Spleen (tissue), 11 donors: ENCODE data around the gene SLC6A1. TPM values are rescaled to one million over a fixed set of nuclear protein-coding genes. Genes with fewer than 3 reads are reported as not detected.
A peak's percentile ranks its signal among the peaks of the same experiment; 100 is the strongest.
"Not testable (repeated sequence)": the region's sequence is repeated elsewhere in the genome, so short reads cannot be mapped to it uniquely, and the experiment has no call there.

Experiments used
- DNase-seq: peaks from one replicate; pipeline ENCODE4 v3.0.0-alpha.2; 2020
- H3K27ac ChIP-seq, 8 donors: fragments of 200-600 bp; sonication (generic) in 7 of 8; 1 replicate in 4 of 8; 2 replicates in 4 of 8; pipeline versions ENCODE4 v1.5.0 to v1.8.0; 2016 to 2021; ENCODE audit warnings: inconsistent platforms in 4 of 8, mild to moderate bottlenecking in 4 of 8, moderate library complexity in 1 of 8
- H3K27me3 ChIP-seq, 7 donors: fragments of 200-600 bp; sonication (generic) in 6 of 7; replicated peaks in 1 of 7; 1 replicate in 4 of 7; 2 replicates in 3 of 7; pipeline versions ENCODE4 v1.5.0 to v1.8.0; 2016 to 2021; ENCODE audit warnings: inconsistent platforms in 3 of 7, mild to moderate bottlenecking in 1 of 7
- H3K36me3 ChIP-seq, 6 donors: fragments of 200-600 bp; sonication (generic) in 5 of 6; 1 replicate in 4 of 6; 2 replicates in 2 of 6; pipeline versions ENCODE4 v1.5.0 to v1.8.0; 2016 to 2021; ENCODE audit warnings: inconsistent platforms in 2 of 6
- H3K4me1 ChIP-seq, 6 donors: fragments of 200-600 bp; sonication (generic) in 5 of 6; 1 replicate in 3 of 6; 2 replicates in 3 of 6; pipeline versions ENCODE4 v1.5.0 to v1.8.0; 2016 to 2021; ENCODE audit warnings: inconsistent platforms in 3 of 6
- H3K4me3 ChIP-seq, 8 donors: fragments of 200-600 bp; sonication (generic) in 7 of 8; 1 replicate in 4 of 8; 2 replicates in 4 of 8; pipeline versions ENCODE4 v1.5.0 to v1.8.0; 2016 to 2021; ENCODE audit warnings: inconsistent platforms in 4 of 8, mild to moderate bottlenecking in 4 of 8, moderate library complexity in 2 of 8
- H3K9me3 ChIP-seq, 8 donors: fragments of 200-600 bp; sonication (generic) in 7 of 8; 1 replicate in 4 of 8; 2 replicates in 4 of 8; pipeline versions ENCODE4 v1.5.0 to v1.8.0; 2016 to 2021; ENCODE audit warnings: inconsistent platforms in 4 of 8
- POLR2A ChIP-seq, 3 donors: fragments of 450-650 bp; IDR thresholded peaks; one replicate each; pipeline ENCODE4 v1.5.1; 2017; ENCODE audit warnings: antibody characterized with exemption in 3 of 3, mild to moderate bottlenecking in 1 of 3
- POLR2AphosphoS5 ChIP-seq, 3 donors: sonication (generic); formaldehyde crosslinking; IDR thresholded peaks; one replicate each; pipeline ENCODE4 v1.5.1; 2017; ENCODE audit warnings: antibody characterized with exemption in 3 of 3
- WGBS, 5 donors: extraction: QIAGEN DNeasy Blood & Tissue Kit in 3 of 5; methylation state at CpG; one replicate each; pipeline versions ENCODE4 v1.1.5 to v1.1.7; 2013 to 2018; 5-methylcytosine and 5-hydroxymethylcytosine counted together
- intact Hi-C: fragments of 100-400 bp; cut with DNase I; formaldehyde crosslinking; loops from one replicate; pipeline ENCODE4 v1.15.0; 2023; ENCODE audit warnings: low total_unique reads
- polyA plus RNA-seq, 3 donors: library from polyadenylated mRNA; stranded (reverse); fragments of 200-250 nt; gene quantifications; one replicate each; pipeline ENCODE4 v1.2.1, GENCODE V29; 2013
- total RNA-seq, 7 donors: library from RNA; depleted of rRNA in 3 of 7; stranded (reverse); fragments of >200 nt in 3 of 7; fragmentation: NEBNext Ultra II Directional in 4 of 7; extraction: Animal tissue kit (Norgen Biotek cat#: 25700) in 4 of 7; gene quantifications; one replicate each; pipeline versions ENCODE4 v1.1.0 to v1.2.1, GENCODE V29; 2016 to 2021
- TF ChIP-seq, protein P1 (sequence below), 11 experiments: fragments of 200-600 bp in 7 of 11; fragments of 450-650 bp in 4 of 11; sonication (generic) in 4 of 11; IDR thresholded peaks in 8 of 11; conservative IDR thresholded peaks in 3 of 11; 1 replicate in 7 of 11; 2 replicates in 4 of 11; pipeline versions ENCODE4 v1.4.0 to v1.8.0; 2016 to 2021; ENCODE audit warnings: antibody characterized with exemption in 11 of 11, inconsistent platforms in 4 of 11, mild to moderate bottlenecking in 1 of 11
- donor health status: healthy with polysubstance abuse.
- donor health status: DM: no; HTN: no; CAD: no; lungs with moderate emphysema.
- donor health status: DM: no; HTN: no; CAD: no.
- donor health status: Bipolar disorder and iron deficiency.
- donor health status: healthy.
- donor health status: DM: no; HTN: no; CAD: no.
- donor health status: DM: yes; HTN: yes; CAD: no.

Gene SLC6A1
- total and polyA plus RNA-seq, 10 donors = 0.11 to 3.0 (median 0.96) TPM

DNA sequence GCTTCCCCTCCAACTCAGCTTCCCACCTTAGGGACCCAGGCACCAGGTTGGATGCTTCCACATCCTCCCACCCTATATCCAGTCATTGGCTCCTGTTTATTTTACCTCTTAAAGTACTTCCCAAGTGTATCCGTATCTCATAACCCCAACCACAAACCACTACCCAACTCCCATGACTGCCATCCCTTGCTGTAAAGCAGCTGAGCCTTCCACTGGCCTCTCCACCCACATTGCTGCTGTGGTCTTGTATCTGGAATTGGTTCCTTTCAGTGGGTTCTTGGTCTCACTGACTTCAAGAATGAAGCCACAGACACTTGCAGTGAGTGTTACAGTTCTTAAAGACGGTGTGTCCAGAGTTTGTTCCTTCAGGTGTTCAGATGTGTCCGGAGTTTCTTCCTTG is 81.9 kb downstream of the SLC6A1 start:
- H3K4me1 ChIP-seq = peaks cover 0 to 28% (median 2%) of the 10 kb centered on the region in 6 donors
- no peaks in the 10 kb centered on the region for H3K36me3 ChIP-seq
- H3K27ac ChIP-seq = no peak overlapping the region
- DNase-seq = peak; percentile 20
- no peak overlapping the region for H3K4me3 ChIP-seq
- intact Hi-C loops = no loop called here
- 64 to 77% (median 69%) methylated on average over 3 of the region's 3 CpGs for WGBS, 5 donors
- H3K9me3 ChIP-seq = peaks cover 0 to 16% (median 0%) of the 10 kb centered on the region in 8 donors
- peaks cover 0 to 10% (median 0%) of the 10 kb centered on the region in 7 donors for H3K27me3 ChIP-seq
- TF ChIP-seq POLR2A (IDR thresholded peaks at IDR 0.05) (no peak), POLR2AphosphoS5 (IDR thresholded peaks at IDR 0.05) (no peak)
- TF ChIP-seq, protein P1, sequence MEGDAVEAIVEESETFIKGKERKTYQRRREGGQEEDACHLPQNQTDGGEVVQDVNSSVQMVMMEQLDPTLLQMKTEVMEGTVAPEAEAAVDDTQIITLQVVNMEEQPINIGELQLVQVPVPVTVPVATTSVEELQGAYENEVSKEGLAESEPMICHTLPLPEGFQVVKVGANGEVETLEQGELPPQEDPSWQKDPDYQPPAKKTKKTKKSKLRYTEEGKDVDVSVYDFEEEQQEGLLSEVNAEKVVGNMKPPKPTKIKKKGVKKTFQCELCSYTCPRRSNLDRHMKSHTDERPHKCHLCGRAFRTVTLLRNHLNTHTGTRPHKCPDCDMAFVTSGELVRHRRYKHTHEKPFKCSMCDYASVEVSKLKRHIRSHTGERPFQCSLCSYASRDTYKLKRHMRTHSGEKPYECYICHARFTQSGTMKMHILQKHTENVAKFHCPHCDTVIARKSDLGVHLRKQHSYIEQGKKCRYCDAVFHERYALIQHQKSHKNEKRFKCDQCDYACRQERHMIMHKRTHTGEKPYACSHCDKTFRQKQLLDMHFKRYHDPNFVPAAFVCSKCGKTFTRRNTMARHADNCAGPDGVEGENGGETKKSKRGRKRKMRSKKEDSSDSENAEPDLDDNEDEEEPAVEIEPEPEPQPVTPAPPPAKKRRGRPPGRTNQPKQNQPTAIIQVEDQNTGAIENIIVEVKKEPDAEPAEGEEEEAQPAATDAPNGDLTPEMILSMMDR (IDR thresholded peaks at IDR 0.05 in 8 of 11, conservative IDR thresholded peaks at IDR 0.05 in 3 of 11) = no peak

DNA sequence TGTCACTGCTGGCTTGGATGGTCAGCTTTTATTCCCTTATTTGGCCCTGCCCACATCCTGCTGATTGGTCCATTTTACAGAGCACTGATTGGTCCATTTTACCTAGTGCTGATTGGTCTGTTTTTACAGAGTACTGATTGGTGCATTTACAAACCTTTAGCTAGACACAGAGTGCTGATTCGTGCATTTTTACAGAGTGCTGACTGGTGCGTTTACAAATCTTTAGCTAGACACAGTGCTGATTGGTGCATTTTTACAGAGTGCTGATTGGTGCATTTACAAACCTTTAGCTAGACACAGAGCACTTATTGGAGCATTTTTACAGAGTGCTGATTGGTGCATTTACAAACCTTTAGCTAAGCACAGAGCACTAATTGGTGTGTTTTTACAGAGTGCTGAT is 82.6 kb downstream of the SLC6A1 start:
- WGBS, 5 donors = 79 to 97% (median 92%) methylated on average over 2 of the region's 2 CpGs
- peaks cover 0 to 28% (median 2%) of the 10 kb centered on the region in 6 donors for H3K4me1 ChIP-seq
- H3K27ac ChIP-seq, intact Hi-C loops, H3K36me3 ChIP-seq, H3K4me3 ChIP-seq, DNase-seq: not testable (repeated sequence)
- peaks cover 0 to 10% (median 0%) of the 10 kb centered on the region in 7 donors for H3K27me3 ChIP-seq
- H3K9me3 ChIP-seq = peaks cover 0 to 11% (median 0%) of the 10 kb centered on the region in 8 donors

DNA sequence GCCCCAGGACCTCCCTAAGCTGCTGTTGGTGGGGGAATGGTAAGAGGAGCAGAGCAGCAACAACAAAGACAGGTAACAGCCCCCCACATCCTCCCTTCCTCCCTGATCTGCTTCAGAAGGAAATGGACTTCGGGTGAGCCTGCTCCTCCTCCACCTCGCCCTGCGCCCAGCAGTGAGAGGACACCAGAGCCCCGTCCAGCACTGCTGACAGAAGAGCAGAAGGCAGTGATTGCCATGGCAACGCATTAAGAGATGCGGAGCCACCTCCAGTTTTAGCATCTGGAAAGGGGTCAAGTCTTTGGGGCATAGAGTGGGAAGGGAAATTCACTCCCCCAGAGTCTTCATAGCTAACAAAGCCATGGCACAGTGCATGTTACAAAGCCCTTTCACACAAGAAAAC is 84.2 kb downstream of the SLC6A1 start:
- Histone ChIP-seq H3K27me3 (peaks cover 0 to 4% (median 0%) of the 10 kb centered on the region in 7 donors), H3K4me3 (no peak overlapping the region), H3K4me1 (peaks cover 0 to 28% (median 2%) of the 10 kb centered on the region in 6 donors), H3K9me3 (no peaks in the 10 kb centered on the region), H3K36me3 (no peaks in the 10 kb centered on the region), H3K27ac (no peak overlapping the region)
- 50 to 74% (median 62%) methylated on average over 6 of the region's 6 CpGs for WGBS, 5 donors
- intact Hi-C loops = no loop called here
- peak; percentile 69 for DNase-seq
- TF ChIP-seq POLR2AphosphoS5 (IDR thresholded peaks at IDR 0.05) (no peak), POLR2A (IDR thresholded peaks at IDR 0.05) (no peak)
- TF ChIP-seq, protein P1 (IDR thresholded peaks at IDR 0.05 in 8 of 11, conservative IDR thresholded peaks at IDR 0.05 in 3 of 11) = no peak

DNA sequence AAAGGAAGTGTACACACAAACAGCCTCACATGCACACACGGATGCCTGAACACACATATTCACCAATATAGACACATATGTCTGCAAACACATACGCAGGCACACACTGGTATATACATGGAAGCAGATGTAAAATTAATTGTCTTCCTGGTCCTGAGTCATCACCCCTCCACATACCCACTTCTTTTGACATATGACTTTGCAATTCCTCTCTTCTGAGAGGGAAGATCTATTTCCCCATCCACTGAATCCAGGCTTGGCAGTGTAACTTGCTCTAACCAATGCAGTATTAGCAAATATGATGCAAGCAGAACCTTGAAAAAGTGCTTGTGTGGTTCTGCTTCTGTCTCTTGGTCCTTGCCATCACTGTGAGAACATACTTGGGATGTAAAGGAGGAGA is 84.9 kb downstream of the SLC6A1 start:
- intact Hi-C loops = no loop called here
- Histone ChIP-seq H3K27me3 (peaks cover 0 to 11% (median 0%) of the 10 kb centered on the region in 7 donors), H3K9me3 (no peaks in the 10 kb centered on the region), H3K4me3 (no peak overlapping the region), H3K36me3 (no peaks in the 10 kb centered on the region), H3K4me1 (peaks cover 0 to 28% (median 2%) of the 10 kb centered on the region in 6 donors), H3K27ac (peak overlapping the region in 3 of 8 donors; percentile 35 to 46 (median 44))
- DNase-seq = no peak
- TF ChIP-seq POLR2A (IDR thresholded peaks at IDR 0.05) (no peak), POLR2AphosphoS5 (IDR thresholded peaks at IDR 0.05) (no peak)
- TF ChIP-seq, protein P1 (IDR thresholded peaks at IDR 0.05 in 8 of 11, conservative IDR thresholded peaks at IDR 0.05 in 3 of 11) = no peak
- 57 to 79% (median 74%) methylated on average over 2 of the region's 2 CpGs for WGBS, 5 donors
